ENCODE results near the gene TSPEAR. TPM values are rescaled to one million over a fixed set of nuclear protein-coding genes. Genes with fewer than 3 reads are reported as not detected.

Gene TSPEAR
- total RNA-seq, 2 experiments from 2014 or later = not detected

DNA sequence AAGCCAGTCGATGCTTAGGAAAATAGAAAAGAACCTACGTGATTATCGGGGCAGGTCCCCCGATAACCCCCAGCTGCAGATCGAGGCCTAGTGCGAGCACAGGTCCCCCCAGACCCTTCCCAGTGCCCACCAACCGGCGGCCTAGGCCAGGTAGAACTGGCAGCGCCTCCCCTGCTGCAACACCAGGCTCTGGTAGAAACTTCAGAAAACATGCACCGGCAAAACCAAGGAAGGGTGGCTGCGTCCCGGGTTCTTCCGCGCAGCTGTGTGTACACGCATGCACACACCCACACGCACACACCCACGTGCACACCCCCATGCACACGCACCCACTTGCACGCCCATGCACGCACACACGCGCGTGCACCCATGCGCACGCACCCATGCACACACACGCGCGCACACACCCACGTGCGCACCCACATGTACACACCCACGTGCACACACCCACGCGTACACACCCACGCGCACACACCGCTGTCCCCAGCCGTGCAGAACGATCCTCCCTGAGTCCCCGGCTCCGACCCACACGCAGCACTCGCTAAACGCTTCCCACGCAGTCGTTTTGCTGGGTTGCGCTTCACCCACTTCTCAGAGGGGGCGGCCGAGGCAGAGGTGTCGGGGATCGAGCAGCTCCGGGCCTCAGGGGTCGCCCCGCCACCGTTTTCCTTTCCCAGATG, 5.2 kb downstream of the TSPEAR start:
- no peaks in the 10 kb centered on the region for H3K36me3 ChIP-seq (ENCODE audit: insufficient read depth, low read length)
- H3K4me1 ChIP-seq (ENCODE audit: insufficient read depth, low read length) = peaks cover 42% of the 10 kb centered on the region
- H3K9me3 Mint-ChIP-seq = no peaks in the 10 kb centered on the region
- intact Hi-C loops (cut with DNase I, micrococcal nuclease) = no loop called here
- H3K27me3 Mint-ChIP-seq = peaks cover 92% of the 10 kb centered on the region
- no peak overlapping the region for H3K4me3 Mint-ChIP-seq
- CTCF ChIA-PET = no interaction called here
- H3K9me3 ChIP-seq (ENCODE audit: control insufficient read depth in 1 of 2, insufficient read depth in 1 of 2, low read length in 2 of 2) = peaks cover 7 to 54% of the 10 kb centered on the region in 2 experiments
- TF ChIP-seq, protein P1, sequence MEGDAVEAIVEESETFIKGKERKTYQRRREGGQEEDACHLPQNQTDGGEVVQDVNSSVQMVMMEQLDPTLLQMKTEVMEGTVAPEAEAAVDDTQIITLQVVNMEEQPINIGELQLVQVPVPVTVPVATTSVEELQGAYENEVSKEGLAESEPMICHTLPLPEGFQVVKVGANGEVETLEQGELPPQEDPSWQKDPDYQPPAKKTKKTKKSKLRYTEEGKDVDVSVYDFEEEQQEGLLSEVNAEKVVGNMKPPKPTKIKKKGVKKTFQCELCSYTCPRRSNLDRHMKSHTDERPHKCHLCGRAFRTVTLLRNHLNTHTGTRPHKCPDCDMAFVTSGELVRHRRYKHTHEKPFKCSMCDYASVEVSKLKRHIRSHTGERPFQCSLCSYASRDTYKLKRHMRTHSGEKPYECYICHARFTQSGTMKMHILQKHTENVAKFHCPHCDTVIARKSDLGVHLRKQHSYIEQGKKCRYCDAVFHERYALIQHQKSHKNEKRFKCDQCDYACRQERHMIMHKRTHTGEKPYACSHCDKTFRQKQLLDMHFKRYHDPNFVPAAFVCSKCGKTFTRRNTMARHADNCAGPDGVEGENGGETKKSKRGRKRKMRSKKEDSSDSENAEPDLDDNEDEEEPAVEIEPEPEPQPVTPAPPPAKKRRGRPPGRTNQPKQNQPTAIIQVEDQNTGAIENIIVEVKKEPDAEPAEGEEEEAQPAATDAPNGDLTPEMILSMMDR (IDR thresholded peaks at IDR 0.05) = no peak
- POLR2A ChIA-PET = interaction anchor here (0.7 kb wide), 1 partner anchor 80 kb away, joined by 4 read pairs; no protein-coding TSS in a partner anchor
- DNase-seq = no peak
- H3K27me3 ChIP-seq (ENCODE audit: control insufficient read depth in 1 of 2, insufficient read depth in 2 of 2, low read length in 2 of 2) = peaks cover 85 to 87% of the 10 kb centered on the region in 2 experiments
- no peak overlapping the region for H3K27ac Mint-ChIP-seq
- no peak for ATAC-seq (ENCODE audit: poor library complexity)
- no peak overlapping the region for H3K27ac ChIP-seq (ENCODE audit: low read depth in 1 of 2, low read length in 2 of 2)
- no peak overlapping the region for H3K4me3 ChIP-seq (ENCODE audit: low read length)
- peaks cover 20% of the 10 kb centered on the region for H3K4me1 Mint-ChIP-seq (ENCODE audit: low read depth)
- no peaks in the 10 kb centered on the region for H3K36me3 Mint-ChIP-seq (ENCODE audit: low read depth)

DNA sequence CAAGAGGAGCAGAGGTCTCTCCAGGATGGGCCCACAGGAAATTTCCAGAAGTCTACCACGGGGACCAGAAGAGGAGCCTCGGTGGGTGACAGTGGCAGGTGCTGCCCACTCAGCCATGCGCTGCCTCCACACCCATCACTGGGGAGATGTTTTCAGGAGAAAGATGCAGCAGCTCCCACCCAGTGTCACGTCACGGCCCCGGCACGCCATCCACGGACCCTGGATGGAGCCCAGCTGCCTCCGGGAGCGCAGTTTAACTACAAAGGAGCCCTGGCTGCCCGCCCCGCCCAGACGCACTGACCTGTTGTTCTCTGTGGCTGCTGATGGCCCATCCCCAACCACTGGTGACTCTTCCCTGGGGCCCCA, 6.8 kb downstream of the TSPEAR start:
- ATAC-seq (ENCODE audit: poor library complexity) = no peak
- H3K4me3 Mint-ChIP-seq = no peak overlapping the region

DNA sequence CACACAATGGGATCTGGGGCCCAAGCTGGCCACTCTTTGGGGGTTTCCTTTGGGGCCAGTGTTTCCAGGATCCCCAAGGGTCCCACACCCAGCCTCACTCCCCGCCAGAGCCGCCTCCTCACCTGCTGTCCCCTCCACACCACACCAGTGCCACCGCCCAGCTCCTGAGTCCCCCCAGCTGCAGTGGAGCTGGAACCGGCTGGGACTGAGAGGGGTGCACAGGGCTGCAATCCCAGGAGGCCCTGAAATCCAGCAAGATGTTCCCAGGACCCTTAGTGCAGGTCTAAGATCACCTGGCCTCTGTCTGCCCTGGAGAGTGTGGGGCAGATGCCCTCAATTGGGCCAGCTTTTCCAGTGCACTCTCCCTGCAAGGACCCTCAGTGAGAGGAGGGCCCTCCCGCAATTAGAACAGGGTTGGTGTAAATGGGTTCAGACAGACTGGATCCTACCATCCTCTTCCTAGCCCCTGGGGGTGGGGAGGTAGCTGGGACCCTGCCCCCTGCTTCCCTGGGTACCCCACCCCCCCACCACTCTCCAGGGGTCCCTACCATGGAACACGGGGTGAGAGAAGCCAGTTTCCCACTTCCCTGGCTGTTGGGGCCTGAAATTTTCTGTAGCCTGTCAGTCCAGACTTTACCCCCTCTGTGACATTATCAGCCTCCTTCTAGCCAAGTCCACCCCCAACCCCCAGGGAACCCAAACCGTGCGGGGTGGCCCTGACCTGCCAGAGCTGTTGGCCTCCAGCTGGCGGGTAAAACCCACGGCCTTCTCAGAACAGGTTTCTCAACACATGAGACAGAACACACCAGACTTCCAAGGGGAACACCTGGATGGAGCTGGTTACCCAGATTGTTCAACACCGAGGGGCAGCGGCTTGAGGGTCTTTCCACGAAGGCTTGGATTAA, 7.4 kb downstream of the TSPEAR start:
- TF ChIP-seq, protein P1 (IDR thresholded peaks at IDR 0.05) = no peak
- intact Hi-C loops (cut with DNase I, micrococcal nuclease) = no loop called here
- H3K4me1 Mint-ChIP-seq (ENCODE audit: low read depth) = peaks cover under 1% of the 10 kb centered on the region
- no peak overlapping the region for H3K27ac Mint-ChIP-seq
- Histone ChIP-seq H3K4me1 (ENCODE audit: insufficient read depth, low read length) (peaks cover 20% of the 10 kb centered on the region), H3K27ac (ENCODE audit: low read depth in 1 of 2, low read length in 2 of 2) (no peak overlapping the region), H3K36me3 (ENCODE audit: insufficient read depth, low read length) (no peaks in the 10 kb centered on the region), H3K9me3 (ENCODE audit: control insufficient read depth in 1 of 2, insufficient read depth in 1 of 2, low read length in 2 of 2) (peaks cover 7 to 49% of the 10 kb centered on the region in 2 experiments), H3K27me3 (ENCODE audit: control insufficient read depth in 1 of 2, insufficient read depth in 2 of 2, low read length in 2 of 2) (peaks cover 79 to 86% of the 10 kb centered on the region in 2 experiments), H3K4me3 (ENCODE audit: low read length) (no peak overlapping the region)
- no peaks in the 10 kb centered on the region for H3K9me3 Mint-ChIP-seq
- H3K4me3 Mint-ChIP-seq = no peak overlapping the region
- peaks cover 86% of the 10 kb centered on the region for H3K27me3 Mint-ChIP-seq
- ATAC-seq (ENCODE audit: poor library complexity) (no peak), DNase-seq (no peak)
- CTCF ChIA-PET = no interaction called here
- no peaks in the 10 kb centered on the region for H3K36me3 Mint-ChIP-seq (ENCODE audit: low read depth)
- POLR2A ChIA-PET = no interaction called here

More for the DNA sequence above, 6.8 kb downstream of the TSPEAR start:
- peaks cover 7 to 49% of the 10 kb centered on the region in 2 experiments for H3K9me3 ChIP-seq (ENCODE audit: control insufficient read depth in 1 of 2, insufficient read depth in 1 of 2, low read length in 2 of 2)
- Mint-ChIP-seq H3K4me1 (ENCODE audit: low read depth) (peaks cover 6% of the 10 kb centered on the region), H3K27me3 (peaks cover 89% of the 10 kb centered on the region), H3K27ac (no peak overlapping the region), H3K36me3 (ENCODE audit: low read depth) (no peaks in the 10 kb centered on the region), H3K9me3 (no peaks in the 10 kb centered on the region)
- POLR2A ChIA-PET = no interaction called here
- CTCF ChIA-PET = no interaction called here
- no peak overlapping the region for H3K4me3 ChIP-seq (ENCODE audit: low read length)
- H3K27ac ChIP-seq (ENCODE audit: low read depth in 1 of 2, low read length in 2 of 2) = no peak overlapping the region
- H3K36me3 ChIP-seq (ENCODE audit: insufficient read depth, low read length) = no peaks in the 10 kb centered on the region
- DNase-seq = no peak
- TF ChIP-seq, protein P1 (IDR thresholded peaks at IDR 0.05) = no peak
- H3K27me3 ChIP-seq (ENCODE audit: control insufficient read depth in 1 of 2, insufficient read depth in 2 of 2, low read length in 2 of 2) = peaks cover 82 to 88% of the 10 kb centered on the region in 2 experiments
- H3K4me1 ChIP-seq (ENCODE audit: insufficient read depth, low read length) = peaks cover 26% of the 10 kb centered on the region
- intact Hi-C loops (cut with DNase I, micrococcal nuclease) = no loop called here
